SU-DHL-6 (cell line): Measurements from ENCODE around the gene CA12.

Experiments used
- H2AFZ ChIP-seq: fragments of 200-600 bp; sonication (generic); 2 replicates; pipeline ENCODE4 v1.6.1; 2014; ENCODE audit warnings: low read depth, mild to moderate bottlenecking, moderate library complexity, mixed read lengths, antibody characterized with exemption, low read length; ENCODE audit not compliant: severe bottlenecking
- H3F3A ChIP-seq: fragments of 200-600 bp; shearing (Covaris generic); 2 replicates; pipeline ENCODE4 v1.6.0; 2016; ENCODE audit warnings: antibody characterized with exemption, mild to moderate bottlenecking; ENCODE audit not compliant: insufficient read depth
- H3K27ac ChIP-seq: fragments of 200-600 bp; sonication (generic); 2 replicates; pipeline ENCODE4 v1.5.1; 2016; ENCODE audit warnings: low read depth, mild to moderate bottlenecking, low read length, moderate library complexity, mixed read lengths
- H3K27me3 ChIP-seq: fragments of 200-600 bp; sonication (generic), shearing (Covaris generic); 2 replicates; pipeline ENCODE4 v1.6.0; 2014; ENCODE audit warnings: mild to moderate bottlenecking, low read length
- H3K36me3 ChIP-seq: fragments of 200-600 bp; sonication (generic); 2 replicates; pipeline ENCODE4 v1.6.1; 2014; ENCODE audit warnings: mild to moderate bottlenecking, low read length, mixed read lengths
- H3K4me2 ChIP-seq: fragments of 300-600, 200-600 bp; shearing (Covaris generic), sonication (generic); 2 replicates; pipeline ENCODE4 v1.6.0; 2014; ENCODE audit warnings: low read length, low read depth, mild to moderate bottlenecking; ENCODE audit not compliant: poor library complexity, severe bottlenecking
- H3K4me3 ChIP-seq: fragments of 200-600 bp; sonication (generic); 2 replicates; pipeline ENCODE4 v1.5.1; 2014; ENCODE audit warnings: antibody characterized with exemption, low read length, mild to moderate bottlenecking, mixed read lengths; ENCODE audit not compliant: insufficient read depth, poor library complexity, severe bottlenecking
- H3K79me2 ChIP-seq: fragments of 200-600 bp; sonication (generic); 2 replicates; pipeline ENCODE4 v1.6.1; 2014; ENCODE audit warnings: mild to moderate bottlenecking, low read length, moderate library complexity; ENCODE audit not compliant: insufficient read depth
- H3K9ac ChIP-seq: fragments of 200-600 bp; sonication (generic); 2 replicates; pipeline ENCODE4 v1.7.0; 2014; ENCODE audit warnings: mild to moderate bottlenecking, low read length
- H3K9me2 ChIP-seq: fragments of 200-600 bp; sonication (generic); replicated peaks from 2 replicates; pipeline ENCODE4 v1.6.1; 2014; ENCODE audit warnings: low read length; ENCODE audit not compliant: insufficient read depth
- H3K9me3 ChIP-seq: fragments of 200-600 bp; sonication (generic); 2 replicates; pipeline ENCODE4 v1.6.1; 2014; ENCODE audit warnings: low read length, mixed read lengths; ENCODE audit not compliant: insufficient read depth
- H4K20me1 ChIP-seq: fragments of 200-600 bp; sonication (generic); 2 replicates; pipeline ENCODE4 v1.6.1; 2014; ENCODE audit warnings: low read depth, mild to moderate bottlenecking, antibody characterized with exemption, low read length, moderate library complexity, mixed read lengths
- EZH2phosphoT487 ChIP-seq: fragments of 200-600 bp; sonication (generic), shearing (Covaris generic); conservative IDR thresholded peaks from 2 replicates; pipeline ENCODE4 v1.6.1; 2018; ENCODE audit warnings: mild to moderate bottlenecking, antibody characterized with exemption, low read length, moderate library complexity, mixed read lengths
- TF ChIP-seq, protein P1 (sequence below): fragments of 200-600 bp; sonication (generic); IDR thresholded peaks from one replicate; pipeline ENCODE4 v1.5.1; 2017; ENCODE audit warnings: antibody characterized with exemption, mild to moderate bottlenecking, low read length, moderate library complexity; ENCODE audit not compliant: insufficient read depth, poor library complexity, severe bottlenecking

The CA12 gene

DNA sequence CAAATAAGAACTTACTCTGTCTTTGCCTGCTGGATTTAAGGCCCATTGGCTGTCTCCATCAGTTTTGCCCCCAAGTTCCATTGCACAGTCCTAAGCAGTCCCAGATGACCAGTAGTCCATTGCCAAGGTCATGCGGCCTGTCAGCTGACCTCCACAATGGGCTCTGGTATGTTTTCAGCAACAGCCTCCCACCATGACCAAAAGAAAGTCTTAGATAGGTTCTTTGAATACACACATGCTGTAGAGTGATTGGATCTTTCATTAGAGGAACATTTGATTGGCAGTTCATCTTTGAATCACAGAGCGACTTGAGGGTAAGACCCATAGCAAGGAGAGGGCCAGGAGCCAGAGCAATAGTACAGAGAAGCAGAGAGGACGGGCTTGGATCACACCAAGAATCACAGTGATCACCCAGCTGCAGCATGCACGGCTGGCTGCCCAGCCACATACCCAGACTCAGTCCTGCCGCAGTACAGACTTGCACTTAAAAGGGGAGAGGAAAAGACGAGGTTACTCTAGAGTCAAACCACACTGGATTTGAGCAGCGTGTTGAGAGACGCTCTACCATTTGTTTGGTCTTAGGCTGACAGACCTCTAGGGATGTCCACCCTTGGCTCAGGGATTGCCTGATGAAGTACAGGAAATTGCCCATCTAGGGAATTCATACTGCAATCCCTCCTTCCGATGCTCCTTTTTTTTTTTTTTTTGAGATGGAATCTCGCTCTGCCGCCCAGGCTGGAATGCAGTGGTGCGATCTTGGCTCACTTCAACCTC, 53.8 kb downstream of the CA12 start:
- no peak overlapping the region for H3K9ac ChIP-seq
- no peaks in the 10 kb centered on the region for H3K36me3 ChIP-seq
- no peaks in the 10 kb centered on the region for H3K27me3 ChIP-seq
- H3K4me3 ChIP-seq, result no peak overlapping the region
- TF ChIP-seq, protein P1, sequence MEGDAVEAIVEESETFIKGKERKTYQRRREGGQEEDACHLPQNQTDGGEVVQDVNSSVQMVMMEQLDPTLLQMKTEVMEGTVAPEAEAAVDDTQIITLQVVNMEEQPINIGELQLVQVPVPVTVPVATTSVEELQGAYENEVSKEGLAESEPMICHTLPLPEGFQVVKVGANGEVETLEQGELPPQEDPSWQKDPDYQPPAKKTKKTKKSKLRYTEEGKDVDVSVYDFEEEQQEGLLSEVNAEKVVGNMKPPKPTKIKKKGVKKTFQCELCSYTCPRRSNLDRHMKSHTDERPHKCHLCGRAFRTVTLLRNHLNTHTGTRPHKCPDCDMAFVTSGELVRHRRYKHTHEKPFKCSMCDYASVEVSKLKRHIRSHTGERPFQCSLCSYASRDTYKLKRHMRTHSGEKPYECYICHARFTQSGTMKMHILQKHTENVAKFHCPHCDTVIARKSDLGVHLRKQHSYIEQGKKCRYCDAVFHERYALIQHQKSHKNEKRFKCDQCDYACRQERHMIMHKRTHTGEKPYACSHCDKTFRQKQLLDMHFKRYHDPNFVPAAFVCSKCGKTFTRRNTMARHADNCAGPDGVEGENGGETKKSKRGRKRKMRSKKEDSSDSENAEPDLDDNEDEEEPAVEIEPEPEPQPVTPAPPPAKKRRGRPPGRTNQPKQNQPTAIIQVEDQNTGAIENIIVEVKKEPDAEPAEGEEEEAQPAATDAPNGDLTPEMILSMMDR, result no peak
- TF ChIP-seq EZH2phosphoT487, result no peak
- no peak overlapping the region for H3K4me2 ChIP-seq
- H2AFZ ChIP-seq, result no peak overlapping the region
- no peak overlapping the region for H3K27ac ChIP-seq
- H3K9me2 ChIP-seq, result no peaks in the 10 kb centered on the region
- H4K20me1 ChIP-seq, result no peaks in the 10 kb centered on the region
- H3K9me3 ChIP-seq, result no peaks in the 10 kb centered on the region
- H3K79me2 ChIP-seq, result no peaks in the 10 kb centered on the region
- no peaks in the 10 kb centered on the region for H3F3A ChIP-seq

DNA sequence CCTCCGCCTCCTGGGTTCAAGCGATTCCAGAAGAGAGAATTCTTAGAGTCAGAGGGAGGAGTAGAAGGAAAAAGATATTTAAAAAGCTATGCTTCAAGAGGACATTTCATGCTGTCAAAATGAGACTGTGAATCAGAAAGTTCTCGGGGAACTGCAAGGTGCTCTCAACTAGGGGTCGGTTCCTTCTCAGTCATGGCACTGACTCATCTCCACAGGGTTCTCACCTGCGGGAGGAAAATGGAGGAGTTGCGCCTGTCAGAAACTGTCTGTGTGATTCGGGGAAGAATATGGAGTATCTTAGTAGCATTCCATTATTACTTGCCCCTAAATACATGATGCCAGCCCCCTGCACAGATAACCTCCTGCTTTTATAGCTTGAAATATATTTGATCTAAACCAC, 56.9 kb downstream of the CA12 start:
- Histone ChIP-seq H3K9me3 (no peaks in the 10 kb centered on the region), H2AFZ (no peak overlapping the region), H4K20me1 (no peaks in the 10 kb centered on the region), H3K27me3 (no peaks in the 10 kb centered on the region), H3K36me3 (no peaks in the 10 kb centered on the region), H3K9ac (no peak overlapping the region), H3K9me2 (no peaks in the 10 kb centered on the region), H3K4me3 (no peak overlapping the region), H3K79me2 (no peaks in the 10 kb centered on the region), H3F3A (no peaks in the 10 kb centered on the region), H3K4me2 (no peak overlapping the region), H3K27ac (no peak overlapping the region)
- TF ChIP-seq EZH2phosphoT487, result no peak
- TF ChIP-seq, protein P1, result no peak

DNA sequence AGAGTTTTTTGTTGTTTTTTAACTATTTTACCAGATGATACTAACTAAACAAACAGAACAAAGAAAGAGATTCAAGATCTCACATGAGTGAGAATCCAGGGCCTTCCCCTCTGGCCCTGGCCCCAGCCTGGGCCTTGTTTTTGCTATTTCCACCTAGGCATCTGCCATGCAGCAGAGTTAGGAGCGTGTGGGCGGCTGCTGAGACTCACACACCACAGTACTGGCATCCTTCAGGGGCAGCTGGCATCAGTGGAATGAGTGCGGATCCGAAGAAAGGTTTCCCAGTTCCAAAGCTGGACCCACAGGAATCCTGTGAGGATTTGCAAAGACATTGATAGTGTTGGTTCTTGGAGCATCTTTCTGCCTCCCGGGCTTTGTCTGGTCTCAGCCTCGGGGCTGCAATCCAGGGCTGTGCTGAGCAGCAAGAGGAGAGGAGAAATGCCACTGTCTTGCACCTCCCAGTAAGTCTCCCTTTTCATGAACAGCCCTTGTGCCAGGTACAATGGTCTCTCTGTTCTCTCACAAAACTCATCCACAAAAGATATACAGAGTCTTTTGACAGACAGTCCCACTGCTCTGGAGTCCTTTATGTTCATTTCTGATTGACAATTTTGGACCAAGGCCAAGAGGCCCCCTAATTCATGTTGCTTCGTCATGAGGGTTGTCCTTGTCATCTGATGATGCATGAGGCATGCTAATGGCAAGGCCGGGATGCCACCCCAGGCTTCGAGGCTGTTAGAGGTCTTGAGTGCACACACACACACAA, 57.7 kb downstream of the CA12 start:
- Histone ChIP-seq H3K4me2 (no peak overlapping the region), H4K20me1 (no peaks in the 10 kb centered on the region), H3K9me3 (no peaks in the 10 kb centered on the region), H3K36me3 (no peaks in the 10 kb centered on the region), H3K9me2 (no peaks in the 10 kb centered on the region), H3K79me2 (no peaks in the 10 kb centered on the region), H3F3A (no peaks in the 10 kb centered on the region), H2AFZ (no peak overlapping the region), H3K27ac (no peak overlapping the region), H3K27me3 (no peaks in the 10 kb centered on the region), H3K9ac (no peak overlapping the region), H3K4me3 (no peak overlapping the region)
- no peak for TF ChIP-seq EZH2phosphoT487
- TF ChIP-seq, protein P1, result no peak
